SK-N-SH (cell line): Measurements from ENCODE around the gene GLRA1. TPM values are rescaled to one million over a fixed set of nuclear protein-coding genes. Genes with fewer than 3 reads are reported as not detected.

ENCODE experiments used
- CTCF ChIA-PET: fragments of 300-600, 350-600 bp; formaldehyde crosslinking; extraction: SDS; loops from one replicate; lab custom pipeline; 2021; lab: Yijun Ruan, JAX
- POLR2A ChIA-PET: fragments of 350-600 bp; sonication (Branson Sonifier 250); formaldehyde crosslinking; extraction: SDS; loops from one replicate; lab custom pipeline; 2020; ENCODE audit warnings: antibody characterized with exemption, inconsistent platforms; lab: Yijun Ruan, JAX
- DNase-seq: peaks from one replicate; pipeline ENCODE4 v3.0.0; 2012
- H2AFZ ChIP-seq: fragments of 200-600 bp; sonication (generic); 2 replicates; pipeline ENCODE4 v1.8.1; 2016; ENCODE audit warnings: antibody characterized with exemption, mild to moderate bottlenecking, low read depth
- H3F3A ChIP-seq: fragments of 200-600 bp; sonication (generic); replicated peaks from 2 replicates; pipeline ENCODE3; 2016; ENCODE audit warnings: antibody characterized with exemption, mild to moderate bottlenecking; ENCODE audit not compliant: insufficient read depth
- H3K27ac ChIP-seq, 2 experiments: fragments of 200-500 bp in 1 of 2; fragments of 200-600 bp in 1 of 2; sonication (Bioruptor generic) in 1 of 2; sonication (generic), shearing (Covaris generic) in 1 of 2; 2 replicates each; pipeline versions ENCODE4 v1.5.1 to v1.6.1; 2014 to 2016; ENCODE audit warnings: low read depth in 2 of 2, inconsistent platforms in 1 of 2, low read length in 1 of 2, mild to moderate bottlenecking in 1 of 2, mixed read lengths in 1 of 2
- H3K27me3 ChIP-seq: fragments of 200-600 bp; sonication (generic), shearing (Covaris generic); 2 replicates; pipeline ENCODE4 v1.6.1; 2016; ENCODE audit warnings: mixed run types; ENCODE audit not compliant: insufficient read depth
- H3K36me3 ChIP-seq, 2 experiments: fragments of 200-500 bp in 1 of 2; fragments of 200-600 bp in 1 of 2; sonication (Bioruptor generic) in 1 of 2; sonication (generic) in 1 of 2; replicated peaks in 1 of 2; 2 replicates each; pipeline versions ENCODE3 to v1.5.1; 2014 to 2016; ENCODE audit warnings: low read length in 1 of 2, mild to moderate bottlenecking in 1 of 2; ENCODE audit not compliant: insufficient read depth in 2 of 2, control insufficient read depth in 1 of 2
- H3K4me1 ChIP-seq, 2 experiments: fragments of 200-500 bp in 1 of 2; fragments of 200-600 bp in 1 of 2; sonication (Bioruptor generic) in 1 of 2; sonication (generic), shearing (Covaris generic) in 1 of 2; 2 replicates each; pipeline versions ENCODE4 v1.5.1 to v1.6.1; 2014 to 2016; ENCODE audit warnings: low read depth in 1 of 2, low read length in 1 of 2, mixed run types in 1 of 2; ENCODE audit not compliant: insufficient read depth in 2 of 2, control insufficient read depth in 1 of 2
- H3K4me2 ChIP-seq: fragments of 200-600 bp; sonication (generic), shearing (Covaris generic); 2 replicates; pipeline ENCODE4 v1.6.1; 2017; ENCODE audit warnings: mixed run types
- H3K4me3 ChIP-seq, 2 experiments: fragments of 200-500 bp in 1 of 2; fragments of 200-600 bp in 1 of 2; sonication (Bioruptor generic) in 1 of 2; sonication (generic), shearing (Covaris generic) in 1 of 2; 2 replicates each; pipeline versions ENCODE4 v1.5.1 to v1.8.1; 2014 to 2016; ENCODE audit warnings: low read depth in 2 of 2, inconsistent platforms in 1 of 2, low read length in 1 of 2, mild to moderate bottlenecking in 1 of 2, mixed read lengths in 1 of 2, moderate library complexity in 1 of 2
- H3K79me2 ChIP-seq: fragments of 200-600 bp; sonication (generic); 2 replicates; pipeline ENCODE4 v1.8.1; 2017; ENCODE audit warnings: mild to moderate bottlenecking; ENCODE audit not compliant: insufficient read depth
- H3K9ac ChIP-seq: fragments of 200-600 bp; sonication (generic); 2 replicates; pipeline ENCODE4 v1.6.1; 2017; ENCODE audit warnings: mixed run types
- H3K9me2 ChIP-seq: fragments of 200-600 bp; sonication (generic); 2 replicates; pipeline ENCODE4 v1.6.1; 2017; ENCODE audit warnings: mixed run types
- H3K9me3 ChIP-seq: fragments of 200-600 bp; sonication (generic); 2 replicates; pipeline ENCODE4 v1.6.1; 2017; ENCODE audit warnings: mixed run types, mild to moderate bottlenecking, moderate library complexity
- H4K20me1 ChIP-seq: fragments of 200-600 bp; sonication (generic); 2 replicates; pipeline ENCODE4 v1.6.1; 2017; ENCODE audit warnings: mild to moderate bottlenecking, mixed run types; ENCODE audit not compliant: insufficient read depth
- ELF1 ChIP-seq: IDR thresholded peaks from 2 replicates; pipeline ENCODE4 v1.4.0; 2012
- FOXM1 ChIP-seq: IDR thresholded peaks from 2 replicates; pipeline ENCODE4 v1.4.0; 2012; ENCODE audit warnings: low read depth, mild to moderate bottlenecking
- GATA2 ChIP-seq: sonication (generic); formaldehyde crosslinking; IDR thresholded peaks from 2 replicates; pipeline ENCODE4 v1.5.0; 2020; ENCODE audit warnings: mild to moderate bottlenecking, missing genetic modification reagents
- POLR2AphosphoS5 ChIP-seq: IDR thresholded peaks from 2 replicates; pipeline ENCODE4 v1.6.1; 2012; ENCODE audit warnings: low read depth, low read length
- RAD21 ChIP-seq: IDR thresholded peaks from 2 replicates; pipeline ENCODE4 v1.6.1; 2012; ENCODE audit warnings: mild to moderate bottlenecking, low read length
- SIN3A ChIP-seq: IDR thresholded peaks from 2 replicates; pipeline ENCODE4 v1.6.1; 2012; ENCODE audit warnings: low read depth, mild to moderate bottlenecking, low read length, moderate library complexity, borderline replicate concordance
- TAF1 ChIP-seq: IDR thresholded peaks from 2 replicates; pipeline ENCODE4 v1.6.1; 2012; ENCODE audit warnings: low read depth, mild to moderate bottlenecking, low read length, moderate library complexity, borderline replicate concordance
- WGBS: methylation state at CpG from one replicate; pipeline ENCODE4 v1.1.6; 2017; ENCODE audit warnings: low lambda C conversion rate; 5-methylcytosine and 5-hydroxymethylcytosine counted together
- polyA plus RNA-seq, 3 experiments: library from polyadenylated mRNA; depleted of rRNA; stranded (reverse); fragments of >200 nt; gene quantifications; 2 replicates each; pipeline ENCODE4 v1.2.3, GENCODE V29; 2012
- TF ChIP-seq, protein P1 (sequence below): IDR thresholded peaks from 2 replicates; pipeline ENCODE4 v1.6.1; 2012; ENCODE audit warnings: mild to moderate bottlenecking, low read depth, low read length, moderate library complexity
- TF ChIP-seq, protein P2 (sequence below): fragments of 200-600 bp; sonication (generic); IDR thresholded peaks from 2 replicates; pipeline ENCODE4 v1.6.1; 2017; ENCODE audit warnings: antibody characterized with exemption, mild to moderate bottlenecking, moderate library complexity
- TF ChIP-seq, protein P3 (sequence below): IDR thresholded peaks from 2 replicates; pipeline ENCODE4; 2012

GLRA1 gene
- polyA plus RNA-seq, 1 of the 3 experiments (the other 2 are of a cell fraction), result not detected

DNA sequence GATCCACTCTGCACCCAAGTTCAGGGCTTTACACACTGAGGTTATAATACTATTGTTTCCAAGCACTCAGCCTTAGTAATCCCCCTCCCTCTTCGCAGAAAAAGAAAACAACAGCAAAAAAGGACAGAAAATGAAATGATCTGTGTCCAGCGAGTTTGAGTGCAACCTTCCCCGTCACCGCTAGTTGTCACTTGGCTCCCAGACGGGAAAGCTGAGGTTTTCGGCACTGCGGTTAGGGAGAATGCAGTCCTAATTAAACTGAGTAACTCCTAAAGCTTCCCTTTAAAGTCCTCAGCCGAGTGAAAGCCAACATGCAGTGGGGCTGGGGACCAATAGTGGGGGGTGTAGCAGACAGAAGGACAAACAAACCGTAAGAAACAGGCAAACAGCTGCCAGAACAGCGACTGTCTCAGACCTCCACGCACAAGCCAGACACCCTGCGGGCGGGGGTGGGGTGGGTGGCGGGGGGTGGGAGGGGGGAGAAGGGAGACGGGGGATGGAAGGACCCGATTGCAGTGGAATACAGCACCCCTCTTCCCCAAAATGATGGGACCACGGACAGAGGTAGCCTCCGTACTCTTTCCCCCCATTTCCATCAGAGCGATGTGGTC, 680 bp downstream of the GLRA1 start:
- Histone ChIP-seq H3K9me2 (no peaks in the 10 kb centered on the region), H3K27ac (no peak overlapping the region), H3K27me3 (no peaks in the 10 kb centered on the region), H3K36me3 (no peaks in the 10 kb centered on the region), H3K9me3 (no peaks in the 10 kb centered on the region), H3K4me2 (no peak overlapping the region), H3K79me2 (no peaks in the 10 kb centered on the region), H3K9ac (no peak overlapping the region), H3F3A (no peaks in the 10 kb centered on the region), H3K4me3 (no peak overlapping the region; a peak in 1 of 4 replicates), H3K4me1 (peaks cover 0 to 3% of the 10 kb centered on the region in 2 experiments; a peak in 1 of 4 replicates), H2AFZ (no peak overlapping the region), H4K20me1 (no peaks in the 10 kb centered on the region)
- peak; percentile 54 for DNase-seq
- TF ChIP-seq, protein P1, sequence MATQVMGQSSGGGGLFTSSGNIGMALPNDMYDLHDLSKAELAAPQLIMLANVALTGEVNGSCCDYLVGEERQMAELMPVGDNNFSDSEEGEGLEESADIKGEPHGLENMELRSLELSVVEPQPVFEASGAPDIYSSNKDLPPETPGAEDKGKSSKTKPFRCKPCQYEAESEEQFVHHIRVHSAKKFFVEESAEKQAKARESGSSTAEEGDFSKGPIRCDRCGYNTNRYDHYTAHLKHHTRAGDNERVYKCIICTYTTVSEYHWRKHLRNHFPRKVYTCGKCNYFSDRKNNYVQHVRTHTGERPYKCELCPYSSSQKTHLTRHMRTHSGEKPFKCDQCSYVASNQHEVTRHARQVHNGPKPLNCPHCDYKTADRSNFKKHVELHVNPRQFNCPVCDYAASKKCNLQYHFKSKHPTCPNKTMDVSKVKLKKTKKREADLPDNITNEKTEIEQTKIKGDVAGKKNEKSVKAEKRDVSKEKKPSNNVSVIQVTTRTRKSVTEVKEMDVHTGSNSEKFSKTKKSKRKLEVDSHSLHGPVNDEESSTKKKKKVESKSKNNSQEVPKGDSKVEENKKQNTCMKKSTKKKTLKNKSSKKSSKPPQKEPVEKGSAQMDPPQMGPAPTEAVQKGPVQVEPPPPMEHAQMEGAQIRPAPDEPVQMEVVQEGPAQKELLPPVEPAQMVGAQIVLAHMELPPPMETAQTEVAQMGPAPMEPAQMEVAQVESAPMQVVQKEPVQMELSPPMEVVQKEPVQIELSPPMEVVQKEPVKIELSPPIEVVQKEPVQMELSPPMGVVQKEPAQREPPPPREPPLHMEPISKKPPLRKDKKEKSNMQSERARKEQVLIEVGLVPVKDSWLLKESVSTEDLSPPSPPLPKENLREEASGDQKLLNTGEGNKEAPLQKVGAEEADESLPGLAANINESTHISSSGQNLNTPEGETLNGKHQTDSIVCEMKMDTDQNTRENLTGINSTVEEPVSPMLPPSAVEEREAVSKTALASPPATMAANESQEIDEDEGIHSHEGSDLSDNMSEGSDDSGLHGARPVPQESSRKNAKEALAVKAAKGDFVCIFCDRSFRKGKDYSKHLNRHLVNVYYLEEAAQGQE, result peak; percentile 46; the same call in 1 of the 2 replicates
- no peak for TF ChIP-seq GATA2 (CRISPR knock-in tag)
- TF ChIP-seq SIN3A, result no peak
- peak; percentile 56 for TF ChIP-seq RAD21
- TF ChIP-seq, protein P2, sequence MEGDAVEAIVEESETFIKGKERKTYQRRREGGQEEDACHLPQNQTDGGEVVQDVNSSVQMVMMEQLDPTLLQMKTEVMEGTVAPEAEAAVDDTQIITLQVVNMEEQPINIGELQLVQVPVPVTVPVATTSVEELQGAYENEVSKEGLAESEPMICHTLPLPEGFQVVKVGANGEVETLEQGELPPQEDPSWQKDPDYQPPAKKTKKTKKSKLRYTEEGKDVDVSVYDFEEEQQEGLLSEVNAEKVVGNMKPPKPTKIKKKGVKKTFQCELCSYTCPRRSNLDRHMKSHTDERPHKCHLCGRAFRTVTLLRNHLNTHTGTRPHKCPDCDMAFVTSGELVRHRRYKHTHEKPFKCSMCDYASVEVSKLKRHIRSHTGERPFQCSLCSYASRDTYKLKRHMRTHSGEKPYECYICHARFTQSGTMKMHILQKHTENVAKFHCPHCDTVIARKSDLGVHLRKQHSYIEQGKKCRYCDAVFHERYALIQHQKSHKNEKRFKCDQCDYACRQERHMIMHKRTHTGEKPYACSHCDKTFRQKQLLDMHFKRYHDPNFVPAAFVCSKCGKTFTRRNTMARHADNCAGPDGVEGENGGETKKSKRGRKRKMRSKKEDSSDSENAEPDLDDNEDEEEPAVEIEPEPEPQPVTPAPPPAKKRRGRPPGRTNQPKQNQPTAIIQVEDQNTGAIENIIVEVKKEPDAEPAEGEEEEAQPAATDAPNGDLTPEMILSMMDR, result peak; percentile 41
- TF ChIP-seq ELF1, result no peak
- no peak for TF ChIP-seq FOXM1
- no peak for TF ChIP-seq TAF1
- TF ChIP-seq POLR2AphosphoS5, result no peak
- TF ChIP-seq, protein P3, sequence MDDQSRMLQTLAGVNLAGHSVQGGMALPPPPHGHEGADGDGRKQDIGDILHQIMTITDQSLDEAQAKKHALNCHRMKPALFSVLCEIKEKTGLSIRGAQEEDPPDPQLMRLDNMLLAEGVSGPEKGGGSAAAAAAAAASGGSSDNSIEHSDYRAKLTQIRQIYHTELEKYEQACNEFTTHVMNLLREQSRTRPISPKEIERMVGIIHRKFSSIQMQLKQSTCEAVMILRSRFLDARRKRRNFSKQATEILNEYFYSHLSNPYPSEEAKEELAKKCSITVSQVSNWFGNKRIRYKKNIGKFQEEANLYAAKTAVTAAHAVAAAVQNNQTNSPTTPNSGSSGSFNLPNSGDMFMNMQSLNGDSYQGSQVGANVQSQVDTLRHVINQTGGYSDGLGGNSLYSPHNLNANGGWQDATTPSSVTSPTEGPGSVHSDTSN, result no peak
- POLR2A ChIA-PET, result no interaction called here
- 8% methylated on average over 19 of the region's 19 CpGs for WGBS
- CTCF ChIA-PET, result interaction anchor here (0.5 to 3.1 kb wide), 32 partner anchors 10 to 573 kb away, joined by 3 to 22 read pairs (median 4); no protein-coding TSS in a partner anchor
